ENCODE data around the gene AMER2. TPM values are rescaled to one million over a fixed set of nuclear protein-coding genes. Genes with fewer than 3 reads are reported as not detected.

The AMER2 gene
- polyA plus RNA-seq, 1 of the 3 experiments (the other 2 are of a cell fraction) = not detected

DNA sequence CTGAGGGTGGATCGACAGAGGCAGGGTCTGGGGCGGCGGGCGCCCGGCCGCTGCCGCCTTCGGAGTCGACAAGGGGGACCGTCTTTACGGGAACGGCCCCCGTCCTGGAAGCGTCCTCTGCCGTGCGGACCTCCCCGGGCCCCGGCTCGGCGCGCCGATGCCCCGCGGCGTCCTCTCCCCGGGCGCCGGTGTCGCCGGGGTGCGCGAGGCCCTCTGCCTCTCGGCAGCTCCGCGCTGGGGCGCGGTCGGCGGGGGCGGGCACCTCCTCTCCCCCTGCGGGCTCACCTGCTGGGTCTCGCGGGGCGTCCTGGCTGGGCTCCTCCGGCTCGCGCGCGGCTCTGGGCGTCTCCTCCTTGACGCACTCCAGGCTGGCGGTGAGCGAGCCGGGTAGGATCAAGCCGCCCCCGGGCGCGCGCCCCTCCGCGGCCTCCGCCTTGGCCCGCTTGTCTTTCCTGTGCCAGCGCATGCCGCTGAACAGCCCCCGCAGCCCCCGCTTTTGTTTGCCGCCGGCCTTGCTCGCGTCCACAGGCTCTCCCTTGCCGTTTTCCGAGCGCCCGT, 1.5 kb downstream of the AMER2 start:
- peaks cover 0 to 7% of the 10 kb centered on the region in 2 experiments; a peak in 2 of 4 replicates for H3K4me1 ChIP-seq (ENCODE audit: control insufficient read depth in 1 of 2, insufficient read depth in 2 of 2, low read depth in 1 of 2, low read length in 1 of 2)
- no peak overlapping the region for H3K4me2 ChIP-seq
- TF ChIP-seq USF1 (IDR thresholded peaks at IDR 0.05; ENCODE audit: borderline replicate concordance, low read depth) = no peak
- TF ChIP-seq GATA2 (CRISPR knock-in tag; IDR thresholded peaks at IDR 0.05) = no peak
- no peak for TF ChIP-seq RAD21 (IDR thresholded peaks at IDR 0.05; ENCODE audit: low read length)
- TF ChIP-seq EP300 (IDR thresholded peaks at IDR 0.05; ENCODE audit: borderline replicate concordance in 1 of 2, low read depth in 1 of 2, low read length in 1 of 2) = no peak
- TF ChIP-seq, protein P1, sequence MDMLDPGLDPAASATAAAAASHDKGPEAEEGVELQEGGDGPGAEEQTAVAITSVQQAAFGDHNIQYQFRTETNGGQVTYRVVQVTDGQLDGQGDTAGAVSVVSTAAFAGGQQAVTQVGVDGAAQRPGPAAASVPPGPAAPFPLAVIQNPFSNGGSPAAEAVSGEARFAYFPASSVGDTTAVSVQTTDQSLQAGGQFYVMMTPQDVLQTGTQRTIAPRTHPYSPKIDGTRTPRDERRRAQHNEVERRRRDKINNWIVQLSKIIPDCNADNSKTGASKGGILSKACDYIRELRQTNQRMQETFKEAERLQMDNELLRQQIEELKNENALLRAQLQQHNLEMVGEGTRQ (IDR thresholded peaks at IDR 0.05; ENCODE audit: borderline replicate concordance, low read depth, low read length) = no peak
- TF ChIP-seq YY1 (IDR thresholded peaks at IDR 0.05; ENCODE audit: low read depth) = no peak
- no peak for TF ChIP-seq TAF1 (IDR thresholded peaks at IDR 0.05; ENCODE audit: borderline replicate concordance, low read depth, low read length)
- no peak for TF ChIP-seq FOXJ3 (CRISPR knock-in tag; IDR thresholded peaks at IDR 0.05)
- no peak for TF ChIP-seq GABPA (IDR thresholded peaks at IDR 0.05; ENCODE audit: low read depth)
- no peak for TF ChIP-seq MEF2A (IDR thresholded peaks at IDR 0.05; ENCODE audit: borderline replicate concordance, low read depth)
- TF ChIP-seq FOSL2 (IDR thresholded peaks at IDR 0.05; ENCODE audit: borderline replicate concordance, low read depth) = no peak
- TF ChIP-seq JUND (IDR thresholded peaks at IDR 0.05) = no peak
- TF ChIP-seq POLR2AphosphoS5 (IDR thresholded peaks at IDR 0.05; ENCODE audit: low read depth, low read length) = no peak
- no peak for TF ChIP-seq ZBTB33 (IDR thresholded peaks at IDR 0.05; ENCODE audit: borderline replicate concordance, low read depth)
- no peak for TF ChIP-seq RXRA (IDR thresholded peaks at IDR 0.05; ENCODE audit: borderline replicate concordance, low read depth)
- TF ChIP-seq SIN3A (IDR thresholded peaks at IDR 0.05; ENCODE audit: borderline replicate concordance, low read depth, low read length) = no peak
- no peak for TF ChIP-seq NFIC (IDR thresholded peaks at IDR 0.05; ENCODE audit: borderline replicate concordance)
- TF ChIP-seq RCOR1 (IDR thresholded peaks at IDR 0.05; ENCODE audit: low read length) = no peak
- TF ChIP-seq, protein P2, sequence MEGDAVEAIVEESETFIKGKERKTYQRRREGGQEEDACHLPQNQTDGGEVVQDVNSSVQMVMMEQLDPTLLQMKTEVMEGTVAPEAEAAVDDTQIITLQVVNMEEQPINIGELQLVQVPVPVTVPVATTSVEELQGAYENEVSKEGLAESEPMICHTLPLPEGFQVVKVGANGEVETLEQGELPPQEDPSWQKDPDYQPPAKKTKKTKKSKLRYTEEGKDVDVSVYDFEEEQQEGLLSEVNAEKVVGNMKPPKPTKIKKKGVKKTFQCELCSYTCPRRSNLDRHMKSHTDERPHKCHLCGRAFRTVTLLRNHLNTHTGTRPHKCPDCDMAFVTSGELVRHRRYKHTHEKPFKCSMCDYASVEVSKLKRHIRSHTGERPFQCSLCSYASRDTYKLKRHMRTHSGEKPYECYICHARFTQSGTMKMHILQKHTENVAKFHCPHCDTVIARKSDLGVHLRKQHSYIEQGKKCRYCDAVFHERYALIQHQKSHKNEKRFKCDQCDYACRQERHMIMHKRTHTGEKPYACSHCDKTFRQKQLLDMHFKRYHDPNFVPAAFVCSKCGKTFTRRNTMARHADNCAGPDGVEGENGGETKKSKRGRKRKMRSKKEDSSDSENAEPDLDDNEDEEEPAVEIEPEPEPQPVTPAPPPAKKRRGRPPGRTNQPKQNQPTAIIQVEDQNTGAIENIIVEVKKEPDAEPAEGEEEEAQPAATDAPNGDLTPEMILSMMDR (IDR thresholded peaks at IDR 0.05) = no peak
- H2AFZ ChIP-seq (ENCODE audit: low read depth) = no peak overlapping the region
- H3K9ac ChIP-seq = no peak overlapping the region
- no peak overlapping the region for H3K4me3 ChIP-seq (ENCODE audit: low read depth in 2 of 2, low read length in 1 of 2)
- no peaks in the 10 kb centered on the region for H3K36me3 ChIP-seq (replicated peaks in 1 of 2; ENCODE audit: control insufficient read depth in 1 of 2, insufficient read depth in 2 of 2, low read length in 1 of 2)
- H3K9me2 ChIP-seq = no peaks in the 10 kb centered on the region
- H3F3A ChIP-seq (replicated peaks; ENCODE audit: insufficient read depth) = no peaks in the 10 kb centered on the region
- no peak overlapping the region for H3K27ac ChIP-seq (ENCODE audit: low read depth in 2 of 2, low read length in 1 of 2)
- DNase-seq = peak; percentile 50
- ChIA-PET POLR2A (no interaction called here), CTCF (no interaction called here)
- H3K79me2 ChIP-seq (ENCODE audit: insufficient read depth) = no peaks in the 10 kb centered on the region
- H3K9me3 ChIP-seq = no peaks in the 10 kb centered on the region
- H3K27me3 ChIP-seq (ENCODE audit: insufficient read depth) = peaks cover 60% of the 10 kb centered on the region
- H4K20me1 ChIP-seq (ENCODE audit: insufficient read depth) = no peaks in the 10 kb centered on the region
- 20% methylated on average over 2 of the region's 75 CpGs for WGBS (ENCODE audit: low lambda C conversion rate)
